Measurements from ENCODE around the gene MYL12A.

The MYL12A gene

DNA sequence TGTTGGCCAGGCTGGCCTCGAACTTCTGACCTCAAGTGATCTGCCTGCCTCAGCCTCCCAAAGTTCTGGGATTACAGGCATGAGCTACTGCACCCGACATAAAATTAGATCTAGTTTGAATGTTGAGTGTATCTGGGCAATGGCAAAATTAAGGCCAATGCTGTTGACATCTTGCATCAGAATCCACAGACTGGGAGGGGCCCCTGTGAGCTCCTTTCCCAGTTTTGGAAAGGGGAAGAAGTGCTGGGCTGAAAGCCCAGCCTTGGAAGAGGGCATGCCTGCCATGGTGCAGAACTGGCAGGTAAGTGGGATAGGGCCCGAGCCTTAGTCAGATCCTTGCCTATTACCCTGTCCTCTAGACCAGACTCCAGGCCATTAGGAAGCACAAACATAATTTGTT lies 23.4 kb upstream of the MYL12A start:
- DNase-seq (ENCODE audit: low read depth in 2 of 2): no peak

DNA sequence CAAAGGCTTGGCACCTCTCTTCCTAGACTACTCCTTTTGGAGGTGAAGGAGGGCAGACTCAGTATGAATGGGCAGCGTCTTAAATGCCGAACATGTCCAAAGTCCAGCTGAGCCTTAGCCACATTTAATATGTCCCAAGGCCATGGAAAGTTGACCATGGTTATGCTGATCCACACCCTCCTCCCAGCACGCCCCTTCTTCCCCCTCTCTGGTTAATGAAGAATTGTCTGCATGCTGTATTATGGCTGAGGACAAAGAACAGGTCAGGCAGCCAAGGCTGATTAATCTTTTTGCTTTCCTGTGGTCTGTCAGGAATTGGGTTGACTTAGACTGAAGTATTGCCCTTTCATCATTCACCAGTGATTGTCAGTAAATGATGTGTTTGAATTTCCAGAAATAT lies 22.0 kb upstream of the MYL12A start:
- DNase-seq (ENCODE audit: low read depth in 2 of 2): no peak

DNA sequence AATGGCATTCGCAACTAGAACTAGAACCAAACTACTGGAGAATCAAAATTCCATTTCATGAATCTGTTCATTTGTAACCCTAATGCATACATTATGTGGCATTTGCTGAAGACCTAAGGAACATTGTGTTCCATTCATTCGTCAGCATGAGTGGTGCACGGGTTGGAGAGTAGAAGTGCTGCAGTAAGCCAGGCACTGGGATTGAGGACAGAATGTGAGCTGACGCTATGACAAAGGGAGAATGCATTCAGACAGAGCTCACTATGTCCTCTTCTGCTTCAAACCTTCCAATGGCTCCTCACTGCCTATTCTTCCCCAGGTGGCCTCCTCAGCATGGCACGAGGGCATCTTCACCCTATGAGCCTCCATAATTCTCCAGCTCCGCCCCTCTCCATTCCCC lies 21.6 kb upstream of the MYL12A start:
- DNase-seq (ENCODE audit: low read depth in 2 of 2): no peak

GRCh38 chr18:3230401-3231334 lies 16.9 kb upstream of the MYL12A start:
- DNase-seq (ENCODE audit: low read depth in 2 of 2): no peak

DNA sequence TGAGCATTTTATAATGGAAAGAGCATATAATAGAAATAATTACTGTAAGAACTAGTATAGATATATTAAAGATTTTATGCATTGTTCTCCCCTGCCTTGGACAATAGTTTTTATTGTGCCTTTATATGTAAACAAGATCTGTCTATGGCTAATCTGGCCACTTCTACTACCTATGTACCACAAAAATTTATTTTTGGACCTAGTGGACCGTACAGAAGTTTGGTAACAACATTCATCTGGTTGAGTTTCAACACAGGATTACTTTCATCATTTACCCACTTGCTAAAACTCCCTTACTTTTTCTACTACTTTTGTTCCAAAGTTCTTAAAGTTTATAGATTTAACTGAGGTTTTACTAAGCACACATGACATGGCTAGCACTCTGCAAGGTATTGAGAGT lies 14.6 kb upstream of the MYL12A start:
- DNase-seq (ENCODE audit: low read depth in 2 of 2): no peak

DNA sequence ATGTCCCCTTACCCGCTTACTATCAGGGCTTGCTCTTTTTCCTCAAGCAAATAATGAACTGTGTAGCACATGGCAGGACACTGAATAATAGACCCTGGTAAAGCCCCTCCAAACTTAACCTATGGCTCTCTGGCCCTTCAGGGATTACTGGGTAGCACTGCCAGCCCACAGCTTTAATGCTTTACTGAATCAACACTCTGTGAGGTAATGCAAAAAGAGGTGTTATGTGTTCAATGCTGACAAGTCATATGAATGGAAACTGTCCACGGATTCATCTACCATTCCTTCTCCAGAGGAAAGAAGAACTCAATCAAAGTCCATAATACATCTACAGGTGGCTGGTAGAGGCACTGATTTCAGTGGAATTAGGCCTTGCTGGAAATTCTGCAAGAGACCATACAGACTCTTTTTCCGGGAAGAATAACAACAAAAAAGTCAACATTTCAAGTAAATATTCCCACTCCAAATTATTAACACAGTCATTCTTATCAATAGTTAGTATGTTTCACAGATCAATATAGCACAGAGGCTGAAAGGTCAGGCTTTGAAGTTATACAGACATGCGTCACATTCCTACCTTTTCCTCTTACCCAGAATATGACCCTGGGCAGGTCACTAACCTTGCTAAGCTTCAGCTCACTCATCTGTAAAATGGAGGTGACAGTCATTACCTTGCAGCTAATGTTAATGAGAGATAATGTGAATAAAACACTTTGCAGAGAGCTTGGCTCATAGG lies 14.0 kb upstream of the MYL12A start:
- no peak for DNase-seq (ENCODE audit: low read depth in 2 of 2)

- no peak for DNase-seq (ENCODE audit: low read depth in 2 of 2)
These were observed 13.1 kb upstream of the MYL12A start for GRCh38 chr18:3234457-3234856.

- no peak for DNase-seq (ENCODE audit: low read depth in 2 of 2)
These were observed 11.8 kb upstream of the MYL12A start for GRCh38 chr18:3235846-3236245.

DNA sequence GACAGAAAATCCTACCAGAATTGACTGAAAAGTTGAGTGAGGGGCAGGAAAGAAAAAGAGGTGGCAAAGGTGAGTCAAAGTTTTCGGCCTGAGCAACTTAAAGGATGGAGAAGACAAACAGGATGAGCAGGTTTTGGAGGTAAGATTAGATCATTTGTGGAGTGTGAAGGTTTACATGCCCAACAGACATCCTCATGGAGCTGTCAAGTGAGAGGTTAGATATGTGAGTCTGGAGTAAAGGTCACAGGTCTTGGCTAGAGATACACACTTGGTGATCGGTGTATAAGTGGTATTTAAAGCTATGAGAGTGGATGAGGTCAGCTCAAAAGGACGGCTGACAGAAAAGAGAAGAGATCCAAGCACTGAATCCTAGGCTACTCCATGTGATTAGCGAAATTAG lies 11.1 kb upstream of the MYL12A start:
- no peak for DNase-seq (ENCODE audit: low read depth in 2 of 2)

GRCh38 chr18:3238742-3239141 lies 8.9 kb upstream of the MYL12A start:
- no peak for DNase-seq (ENCODE audit: low read depth in 2 of 2)

DNA sequence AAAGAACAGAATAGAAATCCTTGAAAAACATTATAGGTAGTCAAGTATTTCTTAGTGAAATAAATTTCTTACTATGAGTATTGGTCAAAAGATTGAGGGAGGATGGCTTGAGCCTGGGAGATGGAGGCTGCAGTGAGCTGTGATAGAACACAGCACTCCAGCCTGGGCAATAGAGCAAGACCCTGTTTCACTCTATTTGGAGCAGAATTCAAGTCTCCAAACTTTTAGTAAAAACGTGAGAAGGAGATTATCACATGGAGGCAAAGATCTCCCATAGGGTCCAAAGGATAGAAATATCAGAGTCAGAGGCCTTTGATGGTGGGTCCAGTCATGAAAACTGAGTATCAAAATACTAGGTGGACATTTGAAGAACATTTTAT lies 2.4 kb upstream of the MYL12A start:
- DNase-seq (ENCODE audit: low read depth in 2 of 2): no peak

DNA sequence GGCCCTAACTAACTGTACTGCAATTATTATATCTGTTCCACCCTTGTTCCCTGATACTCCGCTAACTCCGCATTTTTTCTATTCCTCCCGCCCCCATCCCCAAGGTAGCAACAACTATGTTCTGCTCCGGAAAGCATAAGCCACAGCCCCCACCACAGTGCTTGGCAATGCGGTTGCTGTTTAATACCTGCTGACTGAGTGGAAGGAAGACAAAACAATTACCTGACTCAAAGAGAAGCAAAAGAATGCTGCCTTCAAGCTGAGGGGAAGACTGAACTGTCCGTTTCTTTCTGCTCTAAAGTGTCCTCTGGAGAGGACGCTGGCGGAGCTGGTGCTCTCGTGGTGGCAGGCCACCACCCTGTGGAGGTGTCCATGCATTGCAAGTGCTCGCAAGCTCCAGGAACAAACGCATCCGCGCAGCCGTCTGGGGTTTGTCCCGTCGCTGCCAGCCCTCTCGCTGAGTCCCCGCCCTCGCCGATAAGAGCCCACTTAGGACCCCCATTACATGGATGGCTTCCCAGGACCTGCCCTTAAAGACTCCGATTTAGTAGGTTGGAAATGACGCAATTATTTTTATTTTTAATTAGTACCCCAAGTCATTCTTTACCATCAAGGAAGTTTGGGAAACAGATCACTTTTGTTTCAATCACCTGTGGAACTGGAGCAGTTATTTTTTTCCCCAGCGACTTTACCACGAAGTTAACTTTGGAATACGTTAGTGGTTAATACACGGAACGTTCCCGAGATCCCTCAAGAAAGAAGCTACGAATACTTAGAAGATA lies 1.6 kb upstream of the MYL12A start:
- peak; percentile 69 to 74 for DNase-seq (ENCODE audit: low read depth in 2 of 2)

DNA sequence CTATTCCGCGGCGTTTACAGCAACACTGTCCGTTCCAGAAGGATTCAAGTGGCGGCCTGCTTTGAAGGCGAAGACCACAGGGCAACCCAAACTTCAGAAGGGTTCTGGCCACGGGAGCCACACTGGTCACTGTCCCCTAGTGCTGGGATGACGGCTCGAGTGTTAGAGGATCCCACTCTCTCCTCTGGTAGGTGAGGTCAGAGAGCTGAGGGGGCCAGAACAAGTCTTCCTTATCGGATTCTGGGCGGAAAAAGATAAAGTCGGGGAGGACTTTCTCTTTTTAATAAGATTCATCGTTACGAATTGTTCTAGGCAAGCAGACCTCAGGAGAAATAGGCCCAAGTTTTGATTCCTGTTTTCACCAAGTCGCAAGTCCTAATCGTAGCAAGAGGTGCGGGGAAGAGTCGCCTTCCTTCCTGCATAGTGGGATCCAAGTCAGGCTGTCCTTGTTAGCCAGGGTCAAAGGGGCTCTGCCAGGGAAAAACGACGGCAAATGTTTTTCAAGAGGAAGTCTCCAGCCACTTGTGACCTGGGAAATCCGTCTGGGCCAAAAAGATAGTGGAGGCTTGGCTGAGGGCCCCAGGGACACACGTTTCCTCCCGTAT lies 864 bp upstream of the MYL12A start:
- DNase-seq (ENCODE audit: low read depth in 2 of 2): no peak

- DNase-seq (ENCODE audit: low read depth in 2 of 2): no peak
These were observed 559 bp downstream of the MYL12A start for GRCh38 chr18:3248062-3248657.

GRCh38 chr18:3248658-3249359 lies 1.2 kb downstream of the MYL12A start:
- no peak for DNase-seq (ENCODE audit: low read depth in 2 of 2)

GRCh38 chr18:3250237-3251107 lies 2.9 kb downstream of the MYL12A start:
- no peak for DNase-seq (ENCODE audit: low read depth in 2 of 2)

- no peak for DNase-seq (ENCODE audit: low read depth in 2 of 2)
These were observed 3.8 kb downstream of the MYL12A start for GRCh38 chr18:3251249-3251962.

- no peak for DNase-seq (ENCODE audit: low read depth in 2 of 2)
These were observed 4.3 kb downstream of the MYL12A start for GRCh38 chr18:3251963-3252277.

GRCh38 chr18:3252843-3253242 lies 5.2 kb downstream of the MYL12A start:
- DNase-seq (ENCODE audit: low read depth in 2 of 2): no peak
